GM18858 (cell line): Measurements from ENCODE around the gene EXOC3L2.
"Not testable (repeated sequence)": the region's sequence is repeated elsewhere in the genome, so short reads cannot be mapped to it uniquely, and the experiment has no call there.

ENCODE experiments used
- ATAC-seq: cut with Tn5 transposase; IDR thresholded peaks from one replicate; pipeline ENCODE4 v1.9.1; 2021; ENCODE audit not compliant: unreplicated experiment

Gene EXOC3L2

DNA sequence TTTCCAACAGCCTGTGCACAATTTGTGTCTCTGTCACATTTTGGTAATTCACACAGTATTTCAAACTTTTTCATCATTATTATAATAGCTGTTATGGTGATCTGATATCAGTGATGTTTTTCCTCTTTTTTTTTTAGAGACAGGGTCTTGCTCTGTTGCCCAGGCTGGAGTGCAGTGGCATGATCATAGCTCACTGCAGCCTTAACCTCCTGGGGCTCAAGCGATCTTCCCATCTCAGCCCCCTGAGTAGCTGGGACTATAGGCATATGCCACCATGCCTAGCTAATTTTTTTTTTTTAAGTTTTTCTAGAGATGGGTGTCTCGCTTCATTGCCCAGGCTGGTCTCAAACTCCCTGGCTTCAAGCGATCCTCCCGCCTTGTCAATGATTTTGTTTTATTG, 11.6 kb upstream of the EXOC3L2 start:
- no peak for ATAC-seq

- ATAC-seq, result no peak
These were observed 10.5 kb upstream of the EXOC3L2 start for GRCh38 chr19:45255611-45256157.

DNA sequence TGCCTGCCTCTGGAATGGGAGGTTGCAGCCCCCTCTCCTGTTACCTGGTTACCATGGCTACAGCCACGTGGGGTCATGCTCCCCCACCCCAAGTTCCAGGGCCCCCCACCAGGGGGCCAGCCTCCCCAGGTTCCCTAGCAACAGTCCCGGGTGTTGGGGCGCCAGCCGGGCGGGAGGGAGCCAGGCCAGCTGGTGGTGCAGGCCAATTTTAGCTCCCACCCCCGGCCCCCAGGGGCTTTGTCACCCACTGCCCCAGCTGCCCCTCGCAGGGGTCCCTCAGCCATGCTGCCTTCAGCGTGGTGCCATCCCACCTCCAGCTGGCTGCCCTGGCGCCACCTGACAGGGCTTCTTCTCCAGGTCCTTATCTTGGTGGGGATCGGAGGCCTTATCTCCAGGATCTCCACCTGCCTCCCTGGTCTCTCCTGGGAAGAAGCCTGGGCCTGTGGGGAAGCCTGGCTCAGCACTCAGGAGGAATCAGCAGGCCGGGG, 8.9 kb upstream of the EXOC3L2 start:
- ATAC-seq, result no peak

DNA sequence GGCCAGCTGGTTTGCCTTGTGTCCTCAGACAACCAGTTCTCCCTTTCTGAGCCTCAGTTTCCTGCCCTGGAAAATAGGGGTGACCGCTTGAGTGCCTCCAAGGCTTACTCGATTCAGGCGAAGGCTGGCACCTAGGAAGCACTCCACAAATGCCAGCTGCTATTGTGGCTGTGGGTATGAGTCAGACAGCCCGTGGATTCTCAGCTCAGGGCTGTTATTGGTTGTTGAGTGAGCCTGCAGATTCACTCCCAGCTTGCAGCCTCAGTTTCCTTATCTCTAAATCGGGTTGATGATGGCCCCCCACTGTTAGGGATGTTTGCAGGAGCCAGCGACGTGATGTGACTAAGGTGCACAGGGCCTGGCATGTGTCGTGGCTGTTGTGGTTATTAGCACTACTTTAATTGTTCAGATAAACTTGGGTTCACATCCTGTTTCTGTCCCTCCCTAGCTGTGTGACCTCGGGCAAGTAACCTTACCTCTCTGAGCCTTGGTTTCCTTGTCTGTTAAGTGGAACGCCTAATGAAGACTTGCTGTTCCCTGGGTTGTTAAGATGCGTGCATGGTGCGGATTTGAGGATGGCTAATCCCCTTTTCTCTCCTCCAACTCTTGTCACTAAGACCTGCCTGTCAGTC, 8.3 kb upstream of the EXOC3L2 start:
- ATAC-seq, result no peak

DNA sequence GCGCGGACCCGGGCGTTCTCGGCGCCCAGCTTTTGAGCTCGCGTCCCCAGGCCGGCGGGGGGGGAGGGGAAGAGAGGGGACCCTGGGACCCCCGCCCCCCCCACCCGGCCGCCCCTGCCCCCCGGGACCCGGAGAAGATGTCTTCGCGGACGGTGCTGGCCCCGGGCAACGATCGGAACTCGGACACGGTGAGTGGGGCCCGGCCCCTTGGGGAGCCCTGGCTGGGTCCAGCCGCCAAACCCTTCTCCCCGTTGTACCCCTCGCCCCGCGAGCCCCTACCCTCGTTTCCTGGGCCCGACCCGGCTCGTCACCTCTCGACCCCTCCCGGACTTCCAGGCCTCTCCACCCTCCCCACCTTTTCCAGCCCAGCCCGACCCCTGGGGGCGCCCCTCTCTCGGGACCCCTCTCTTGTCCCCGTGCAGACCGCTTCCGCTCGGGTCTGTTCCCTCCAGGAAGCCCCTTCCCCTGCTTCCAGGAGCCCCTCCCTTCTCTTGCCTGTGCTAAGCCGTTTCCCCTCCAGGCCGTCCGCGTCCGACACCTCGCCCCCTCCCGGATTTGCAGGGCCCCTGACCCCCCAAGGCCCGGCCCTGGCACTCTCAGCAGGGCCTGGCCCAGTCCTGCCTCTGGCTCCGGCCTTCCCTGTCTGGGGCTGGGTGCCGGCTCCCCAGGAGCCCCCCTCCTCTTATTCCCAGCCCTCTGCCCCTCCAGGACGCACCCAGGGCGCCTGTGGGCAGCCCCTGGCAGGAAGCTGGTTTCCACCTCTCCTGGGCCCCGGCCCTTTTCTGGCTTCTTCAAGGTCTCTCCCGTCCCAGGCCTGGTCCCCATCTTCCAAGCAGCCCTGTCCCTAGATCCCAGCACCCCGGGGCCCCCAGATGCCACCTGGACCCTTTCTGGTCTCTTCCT, 6.5 kb upstream of the EXOC3L2 start:
- no peak for ATAC-seq

- ATAC-seq, result no peak
These were observed 5.7 kb upstream of the EXOC3L2 start, which contains the start of gene MARK4 for GRCh38 chr19:45250832-45251451. Gene MARK4 (plus strand): TSS chr19:45251271. CDS start chr19:45251589, 318 bp downstream.

DNA sequence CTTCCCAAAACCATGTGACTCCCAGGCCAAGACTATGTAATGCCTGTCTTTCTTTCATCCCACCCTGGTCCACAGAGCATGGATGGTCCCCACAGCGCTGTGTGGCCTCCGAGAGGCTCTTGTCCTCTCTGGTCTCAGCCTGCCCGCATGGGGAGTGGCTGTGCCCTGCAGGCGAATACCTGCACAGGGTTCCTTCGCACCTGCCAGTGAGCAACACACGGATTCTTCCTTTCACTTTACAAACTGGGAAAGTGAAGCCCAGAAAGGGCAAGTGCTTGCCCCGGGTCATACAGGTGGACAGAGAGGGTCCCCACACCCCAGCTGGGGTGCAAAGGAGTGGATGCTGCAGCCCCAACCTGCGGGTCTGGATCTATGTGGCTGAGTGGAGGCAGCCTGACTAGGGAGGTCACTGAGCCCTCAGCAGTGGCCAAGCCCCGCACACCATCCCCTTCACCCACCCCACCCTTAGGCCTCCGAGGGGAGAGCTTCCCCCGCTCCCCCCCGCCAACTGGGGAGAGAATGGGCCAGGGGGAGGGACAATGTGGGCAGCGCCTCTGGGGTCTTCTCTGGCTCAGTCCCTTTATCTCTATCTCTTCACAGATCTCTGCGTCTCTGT, 5.1 kb upstream of the EXOC3L2 start:
- ATAC-seq, result no peak

- ATAC-seq, result no peak
These were observed 4.2 kb upstream of the EXOC3L2 start for GRCh38 chr19:45249261-45250033.

DNA sequence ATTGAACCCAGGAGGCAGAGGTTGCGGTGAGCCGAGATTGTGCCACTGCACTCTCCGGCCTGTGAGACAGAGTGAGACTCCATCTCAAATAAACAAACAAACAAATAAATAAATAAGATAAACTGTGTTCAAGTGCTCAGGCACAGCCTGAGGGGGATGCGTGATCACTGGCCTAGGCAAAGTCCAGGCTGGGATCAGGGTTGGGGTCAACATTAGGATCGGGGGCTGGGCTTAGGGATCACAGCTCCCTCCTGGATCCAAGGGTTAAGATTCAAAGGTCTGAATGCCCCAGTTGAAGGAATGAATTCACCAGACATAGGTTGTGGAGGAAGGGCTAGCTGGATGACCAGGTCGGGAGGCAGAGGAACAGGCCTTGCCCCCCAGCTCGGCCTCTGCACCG, 1.9 kb upstream of the EXOC3L2 start:
- ATAC-seq, result no peak

DNA sequence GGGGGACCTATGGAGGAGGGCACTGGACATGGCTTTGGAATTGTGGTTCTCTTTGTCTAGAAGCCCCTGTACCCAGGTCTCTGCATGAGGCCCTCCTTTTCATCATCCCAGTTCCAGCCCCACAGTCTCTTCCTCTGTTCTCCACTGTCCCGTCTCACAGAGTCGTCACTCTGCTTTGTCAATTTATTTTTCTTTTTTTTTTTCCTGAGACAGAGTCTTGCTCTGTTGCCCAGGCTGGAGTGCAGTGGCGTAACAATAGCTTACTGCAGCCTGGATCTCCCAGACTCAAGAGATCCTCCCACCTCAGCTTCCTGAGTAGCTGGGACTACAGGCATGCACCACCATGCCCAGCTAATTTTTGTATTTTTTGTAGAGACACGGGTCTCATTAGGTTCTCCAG, 619 bp upstream of the EXOC3L2 start:
- ATAC-seq, result no peak

GRCh38 chr19:45244133-45244794, 943 bp downstream of the EXOC3L2 start:
- no peak for ATAC-seq

- ATAC-seq, result no peak
These were observed 2.0 kb downstream of the EXOC3L2 start for GRCh38 chr19:45243144-45243732.

DNA sequence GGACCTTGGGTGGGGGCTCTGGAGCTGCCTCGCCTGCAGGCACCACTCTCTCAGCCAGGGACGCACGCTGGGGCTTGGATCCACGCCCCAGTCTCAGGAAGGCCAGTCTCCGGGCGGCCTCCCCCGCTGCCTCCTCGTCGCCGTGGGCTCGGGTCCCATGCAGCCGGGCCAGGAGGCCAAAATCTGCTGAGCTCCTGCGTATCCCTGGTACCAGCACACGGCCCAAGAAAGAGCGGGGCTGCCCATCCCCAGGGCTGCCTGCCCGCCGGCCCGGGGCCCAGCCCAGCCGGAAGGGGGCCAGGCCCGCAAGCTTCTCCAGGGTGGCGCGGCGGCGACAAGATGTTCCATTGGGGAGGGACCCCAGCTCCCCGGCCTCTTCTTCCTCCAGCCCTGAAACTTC, 6.7 kb downstream of the EXOC3L2 start:
- ATAC-seq, result no peak

DNA sequence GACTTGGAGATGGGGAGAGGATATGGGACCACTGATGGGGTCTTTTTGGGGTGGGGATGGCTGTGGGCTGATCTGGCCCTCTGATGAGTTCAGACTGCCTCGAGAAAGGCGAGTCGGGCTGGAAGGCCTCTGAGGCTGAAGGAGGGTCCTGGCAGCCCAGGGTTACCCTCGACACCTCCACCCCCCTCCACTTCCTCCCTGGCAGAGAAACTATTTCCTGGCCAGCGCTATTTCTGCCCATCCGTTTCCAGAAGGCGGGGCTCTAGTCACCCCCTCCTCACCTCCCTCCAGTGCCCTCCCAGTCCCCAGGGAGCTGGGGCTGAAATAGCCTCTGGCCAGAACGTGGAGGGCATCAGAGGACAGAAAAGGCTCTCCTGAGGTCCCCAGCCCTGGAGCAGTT, 9.7 kb downstream of the EXOC3L2 start:
- no peak for ATAC-seq

DNA sequence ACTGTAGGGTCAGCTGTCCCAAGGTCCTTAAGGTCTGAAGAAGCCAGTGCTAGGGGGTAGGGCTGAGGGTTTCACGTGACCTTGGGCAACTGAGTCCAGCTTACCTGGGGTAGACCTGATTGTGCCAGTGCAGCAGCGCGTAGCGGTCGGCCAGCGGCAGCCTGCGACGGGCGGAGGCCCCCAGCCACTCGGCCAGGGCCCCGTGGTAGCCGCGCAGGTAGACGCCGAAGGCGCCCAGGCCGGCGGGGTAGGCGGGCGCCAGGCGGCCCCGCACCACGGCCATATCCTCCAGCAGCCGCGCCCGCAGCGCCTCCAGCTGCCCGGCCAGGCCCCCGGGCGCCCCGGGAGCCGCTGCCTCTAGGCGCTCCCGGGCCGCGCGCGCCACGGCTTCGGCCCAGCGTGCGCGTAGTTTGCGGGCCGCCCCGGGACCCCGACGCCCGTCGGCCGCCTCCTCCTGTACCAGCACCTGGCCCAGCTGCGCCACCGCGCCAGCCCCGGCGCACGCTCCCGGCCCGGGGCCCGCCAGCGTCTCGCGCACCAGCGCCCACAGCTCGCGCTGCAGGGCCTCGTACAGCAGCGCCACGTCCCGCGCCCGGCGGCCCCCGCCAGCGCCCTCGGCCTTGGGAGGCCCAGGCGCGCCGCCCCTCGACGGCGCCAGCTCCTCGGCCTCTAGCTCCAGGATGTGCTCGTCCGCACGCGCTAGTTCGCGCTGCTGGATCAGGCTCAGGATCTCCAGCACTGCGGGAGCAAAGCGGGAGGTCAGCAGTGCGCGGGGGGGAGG, 10.9 kb downstream of the EXOC3L2 start:
- no peak for ATAC-seq

GRCh38 chr19:45231891-45232290, 13.3 kb downstream of the EXOC3L2 start:
- ATAC-seq, result no peak

GRCh38 chr19:45229056-45229455, 16.2 kb downstream of the EXOC3L2 start:
- ATAC-seq, result not testable (repeated sequence)

DNA sequence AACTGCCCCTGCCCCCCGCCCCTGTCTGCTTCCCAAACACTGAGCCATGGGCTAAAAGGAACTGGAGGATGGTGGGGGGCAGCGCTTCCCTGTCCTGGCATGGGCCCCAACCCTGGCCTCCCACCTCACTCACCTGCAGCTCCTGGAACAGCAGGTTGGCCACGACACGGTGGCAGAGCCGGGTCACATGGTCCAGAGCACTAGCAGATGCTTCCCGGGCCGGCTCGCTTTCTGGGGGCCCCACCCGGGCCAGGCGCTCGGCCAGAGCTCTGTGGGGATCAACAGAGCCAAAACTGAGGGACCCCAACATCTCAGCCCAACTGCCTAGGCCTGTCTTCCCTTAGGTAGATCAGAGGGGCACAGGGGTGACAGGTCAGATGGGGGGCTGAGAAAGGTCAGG, 20.6 kb downstream of the EXOC3L2 start:
- ATAC-seq, result no peak

DNA sequence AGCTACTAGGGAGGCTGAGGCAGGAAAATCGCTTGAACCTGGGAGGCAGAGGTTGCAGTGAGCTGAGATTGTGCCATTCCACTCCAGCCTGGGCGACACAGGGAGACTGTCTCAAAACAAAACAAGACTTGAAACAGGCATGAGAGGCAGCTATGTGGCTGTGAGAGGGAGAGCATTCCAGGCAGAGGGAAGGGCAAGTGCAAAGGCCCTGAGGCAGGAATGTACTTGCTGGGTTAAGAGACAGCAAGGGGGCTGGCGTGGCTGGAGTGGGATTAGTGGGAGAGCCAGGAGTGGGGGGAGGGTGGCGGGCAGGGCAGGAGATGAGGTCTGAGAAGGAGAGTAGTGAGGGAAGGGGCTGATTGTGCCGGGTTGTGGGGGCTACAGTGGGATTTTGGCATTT, 21.3 kb downstream of the EXOC3L2 start:
- ATAC-seq, result no peak
